ENCODE results near the gene PACRG.

- no peak for TF ChIP-seq CTCF (conservative IDR thresholded peaks at IDR 0.05; ENCODE audit: low read depth in 2 of 2)
- no peak for TF ChIP-seq EZH2 (IDR thresholded peaks at IDR 0.05; ENCODE audit: low read depth, unreplicated experiment)
- TF ChIP-seq ZNF114 (CRISPR knock-in tag; IDR thresholded peaks at IDR 0.05) = no peak
- TF ChIP-seq POLR2AphosphoS5 (IDR thresholded peaks at IDR 0.05; ENCODE audit: low read depth) = no peak
- no peak for TF ChIP-seq REST (IDR thresholded peaks at IDR 0.05; ENCODE audit: unreplicated experiment)
- no peak for TF ChIP-seq EZH2phosphoT487 (IDR thresholded peaks at IDR 0.05; ENCODE audit: unreplicated experiment)
- TF ChIP-seq NANOG (IDR thresholded peaks at IDR 0.05; ENCODE audit: borderline replicate concordance) = no peak
Observed at GRCh38 chr6:163338671-163339405, 611.1 kb downstream of the PACRG start.
